GM23338 (cell line): Measurements from ENCODE around the gene ZNF578. TPM values are rescaled to one million over a fixed set of nuclear protein-coding genes. Genes with fewer than 3 reads are reported as not detected.

ENCODE experiments used
- ATAC-seq: fragments of 200-7000 bp; cut with Tn5 transposase; 3 replicates; pipeline ENCODE4 v1.9.1; 2020
- DNase-seq: peaks from one replicate; pipeline ENCODE4 v3.0.0-alpha.2; 2015; ENCODE audit warnings: low spot score
- H2AFZ ChIP-seq: fragments of 200-600 bp; sonication (generic); 2 replicates; pipeline ENCODE4 v1.8.0; 2016; ENCODE audit warnings: antibody characterized with exemption, mild to moderate bottlenecking, moderate library complexity
- H3F3A ChIP-seq: fragments of 200-600 bp; sonication (generic); replicated peaks from 2 replicates; pipeline ENCODE4 v1.8.0; 2017; ENCODE audit warnings: antibody characterized with exemption, mixed run types, low read depth
- H3K27ac ChIP-seq: fragments of 200-600 bp; sonication (generic); 2 replicates; pipeline ENCODE4 v1.6.1; 2016; ENCODE audit warnings: low read depth
- H3K27me3 ChIP-seq: fragments of 200-600 bp; sonication (generic); 2 replicates; pipeline ENCODE4 v1.8.0; 2016; ENCODE audit warnings: mild to moderate bottlenecking, mixed run types, moderate library complexity; ENCODE audit not compliant: insufficient read depth
- H3K36me3 ChIP-seq: fragments of 200-600 bp; sonication (generic); 2 replicates; pipeline ENCODE4 v1.8.0; 2016; ENCODE audit warnings: mild to moderate bottlenecking; ENCODE audit not compliant: insufficient read depth
- H3K4me1 ChIP-seq: fragments of 200-600 bp; sonication (generic); 2 replicates; pipeline ENCODE4 v1.8.0; 2016; ENCODE audit warnings: mild to moderate bottlenecking, moderate library complexity; ENCODE audit not compliant: insufficient read depth
- H3K4me2 ChIP-seq: fragments of 200-600 bp; sonication (generic); 2 replicates; pipeline ENCODE4 v1.7.1; 2017; ENCODE audit warnings: mixed run types
- H3K4me3 ChIP-seq: fragments of 200-600 bp; sonication (generic); 2 replicates; pipeline ENCODE4 v1.6.1; 2016; ENCODE audit warnings: mixed run types
- H3K79me2 ChIP-seq: fragments of 200-600 bp; sonication (generic); replicated peaks from 2 replicates; pipeline ENCODE4 v1.8.0; 2017; ENCODE audit warnings: mild to moderate bottlenecking; ENCODE audit not compliant: insufficient read depth
- H3K9me2 ChIP-seq: fragments of 200-600 bp; sonication (generic); 2 replicates; pipeline ENCODE4 v1.8.0; 2017; ENCODE audit not compliant: insufficient read depth
- H4K20me1 ChIP-seq: fragments of 200-600 bp; sonication (generic); replicated peaks from 2 replicates; pipeline ENCODE4 v1.8.0; 2017; ENCODE audit warnings: mild to moderate bottlenecking; ENCODE audit not compliant: insufficient read depth
- H3K27ac Mint-ChIP-seq: 2 replicates; pipeline ENCODE4 v1.8.0; 2020; ENCODE audit warnings: inconsistent platforms, mild to moderate bottlenecking, moderate library complexity, mixed read lengths
- H3K27me3 Mint-ChIP-seq: 3 replicates; pipeline ENCODE4 v1.8.0; 2022; ENCODE audit warnings: low read depth, mild to moderate bottlenecking, moderate library complexity, mixed read lengths, inconsistent platforms; ENCODE audit not compliant: insufficient read depth, poor library complexity
- H3K36me3 Mint-ChIP-seq: 3 replicates; pipeline ENCODE4 v1.8.0; 2021; ENCODE audit warnings: low read depth, mild to moderate bottlenecking, inconsistent platforms, moderate library complexity, mixed read lengths
- H3K4me1 Mint-ChIP-seq: 3 replicates; pipeline ENCODE4 v1.8.0; 2020; ENCODE audit warnings: mild to moderate bottlenecking, inconsistent platforms, mixed read lengths
- H3K4me3 Mint-ChIP-seq: 3 replicates; pipeline ENCODE4 v1.8.0; 2021; ENCODE audit warnings: moderate library complexity, mild to moderate bottlenecking, inconsistent platforms, mixed read lengths
- H3K9me3 Mint-ChIP-seq: 3 replicates; pipeline ENCODE4 v1.8.0; 2020; ENCODE audit warnings: moderate library complexity, mild to moderate bottlenecking, inconsistent platforms, mixed read lengths
- CTCF ChIP-seq, 2 experiments: fragments of 200-600 bp in 1 of 2; sonication (generic) in 1 of 2; conservative IDR thresholded peaks; 2 replicates each; pipeline versions ENCODE4 v1.5.1 to v1.6.1; 2016 to 2017; ENCODE audit warnings: antibody characterized with exemption in 2 of 2, low read depth in 2 of 2, mild to moderate bottlenecking in 2 of 2, moderate library complexity in 1 of 2
- EZH2phosphoT487 ChIP-seq: fragments of 200-600 bp; sonication (generic); IDR thresholded peaks from one replicate; pipeline ENCODE4 v1.8.1; 2018; ENCODE audit warnings: antibody characterized with exemption; ENCODE audit not compliant: unreplicated experiment
- NANOG ChIP-seq: IDR thresholded peaks from 2 replicates; pipeline ENCODE4 v1.6.1; 2016; ENCODE audit warnings: antibody characterized with exemption, borderline replicate concordance
- STAT1 ChIP-seq: IDR thresholded peaks from one replicate; pipeline ENCODE4 v1.6.1; 2016; ENCODE audit warnings: antibody characterized with exemption; ENCODE audit not compliant: unreplicated experiment
- polyA plus RNA-seq: library from polyadenylated mRNA; unstranded; fragments of >200 nt; fragmentation: Nextera tagmentation; extraction: Ambion mirVana; gene quantifications from 2 replicates; pipeline ENCODE4 v1.2.1, GENCODE V29; 2016
- total RNA-seq: library from RNA; depleted of rRNA; stranded (reverse); fragments of >200 nt; shearing (Covaris generic); gene quantifications from 2 replicates; pipeline ENCODE4 v1.2.3, GENCODE V29; 2014
- TF ChIP-seq, protein P1 (sequence below): fragments of 250-450 bp; sonication (Bioruptor Pico); IDR thresholded peaks from 2 replicates; pipeline ENCODE4 v1.5.0; 2020; ENCODE audit warnings: mild to moderate bottlenecking, moderate library complexity
- TF ChIP-seq, protein P2 (sequence below): IDR thresholded peaks from 2 replicates; pipeline ENCODE4 v1.6.1; 2016; ENCODE audit warnings: antibody characterized with exemption

ZNF578 gene
- total and polyA plus RNA-seq, 2 experiments from 2014 or later, result 4.1 to 23.9 TPM

DNA sequence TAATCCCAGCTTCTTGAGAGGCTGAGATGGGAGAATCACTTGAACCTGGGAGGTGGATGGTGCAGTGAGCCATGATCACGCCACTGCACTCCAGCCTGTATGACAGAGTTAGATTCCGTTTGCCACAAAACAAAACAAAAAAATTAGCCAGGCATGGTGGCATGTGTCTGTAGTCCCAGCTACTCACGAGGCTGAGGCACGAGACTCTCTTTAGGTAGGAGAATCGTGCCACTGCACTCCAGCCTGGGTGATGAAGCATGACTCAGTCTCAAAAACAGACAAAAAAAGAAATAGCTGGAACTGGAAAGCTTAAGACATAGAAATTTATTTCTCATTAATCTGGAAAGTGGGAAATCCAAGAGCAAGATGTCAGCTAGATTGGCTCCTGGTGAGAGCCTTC is 53.9 kb downstream of the ZNF578 start:
- H2AFZ ChIP-seq, result no peak overlapping the region
- no peaks in the 10 kb centered on the region for H3K4me1 Mint-ChIP-seq
- no peaks in the 10 kb centered on the region for H3K4me1 ChIP-seq
- H3K27ac ChIP-seq, result no peak overlapping the region
- TF ChIP-seq EZH2phosphoT487, result no peak
- no peak for TF ChIP-seq CTCF (conservative IDR thresholded peaks at IDR 0.05; ENCODE audit: low read depth in 2 of 2)
- TF ChIP-seq, protein P1, sequence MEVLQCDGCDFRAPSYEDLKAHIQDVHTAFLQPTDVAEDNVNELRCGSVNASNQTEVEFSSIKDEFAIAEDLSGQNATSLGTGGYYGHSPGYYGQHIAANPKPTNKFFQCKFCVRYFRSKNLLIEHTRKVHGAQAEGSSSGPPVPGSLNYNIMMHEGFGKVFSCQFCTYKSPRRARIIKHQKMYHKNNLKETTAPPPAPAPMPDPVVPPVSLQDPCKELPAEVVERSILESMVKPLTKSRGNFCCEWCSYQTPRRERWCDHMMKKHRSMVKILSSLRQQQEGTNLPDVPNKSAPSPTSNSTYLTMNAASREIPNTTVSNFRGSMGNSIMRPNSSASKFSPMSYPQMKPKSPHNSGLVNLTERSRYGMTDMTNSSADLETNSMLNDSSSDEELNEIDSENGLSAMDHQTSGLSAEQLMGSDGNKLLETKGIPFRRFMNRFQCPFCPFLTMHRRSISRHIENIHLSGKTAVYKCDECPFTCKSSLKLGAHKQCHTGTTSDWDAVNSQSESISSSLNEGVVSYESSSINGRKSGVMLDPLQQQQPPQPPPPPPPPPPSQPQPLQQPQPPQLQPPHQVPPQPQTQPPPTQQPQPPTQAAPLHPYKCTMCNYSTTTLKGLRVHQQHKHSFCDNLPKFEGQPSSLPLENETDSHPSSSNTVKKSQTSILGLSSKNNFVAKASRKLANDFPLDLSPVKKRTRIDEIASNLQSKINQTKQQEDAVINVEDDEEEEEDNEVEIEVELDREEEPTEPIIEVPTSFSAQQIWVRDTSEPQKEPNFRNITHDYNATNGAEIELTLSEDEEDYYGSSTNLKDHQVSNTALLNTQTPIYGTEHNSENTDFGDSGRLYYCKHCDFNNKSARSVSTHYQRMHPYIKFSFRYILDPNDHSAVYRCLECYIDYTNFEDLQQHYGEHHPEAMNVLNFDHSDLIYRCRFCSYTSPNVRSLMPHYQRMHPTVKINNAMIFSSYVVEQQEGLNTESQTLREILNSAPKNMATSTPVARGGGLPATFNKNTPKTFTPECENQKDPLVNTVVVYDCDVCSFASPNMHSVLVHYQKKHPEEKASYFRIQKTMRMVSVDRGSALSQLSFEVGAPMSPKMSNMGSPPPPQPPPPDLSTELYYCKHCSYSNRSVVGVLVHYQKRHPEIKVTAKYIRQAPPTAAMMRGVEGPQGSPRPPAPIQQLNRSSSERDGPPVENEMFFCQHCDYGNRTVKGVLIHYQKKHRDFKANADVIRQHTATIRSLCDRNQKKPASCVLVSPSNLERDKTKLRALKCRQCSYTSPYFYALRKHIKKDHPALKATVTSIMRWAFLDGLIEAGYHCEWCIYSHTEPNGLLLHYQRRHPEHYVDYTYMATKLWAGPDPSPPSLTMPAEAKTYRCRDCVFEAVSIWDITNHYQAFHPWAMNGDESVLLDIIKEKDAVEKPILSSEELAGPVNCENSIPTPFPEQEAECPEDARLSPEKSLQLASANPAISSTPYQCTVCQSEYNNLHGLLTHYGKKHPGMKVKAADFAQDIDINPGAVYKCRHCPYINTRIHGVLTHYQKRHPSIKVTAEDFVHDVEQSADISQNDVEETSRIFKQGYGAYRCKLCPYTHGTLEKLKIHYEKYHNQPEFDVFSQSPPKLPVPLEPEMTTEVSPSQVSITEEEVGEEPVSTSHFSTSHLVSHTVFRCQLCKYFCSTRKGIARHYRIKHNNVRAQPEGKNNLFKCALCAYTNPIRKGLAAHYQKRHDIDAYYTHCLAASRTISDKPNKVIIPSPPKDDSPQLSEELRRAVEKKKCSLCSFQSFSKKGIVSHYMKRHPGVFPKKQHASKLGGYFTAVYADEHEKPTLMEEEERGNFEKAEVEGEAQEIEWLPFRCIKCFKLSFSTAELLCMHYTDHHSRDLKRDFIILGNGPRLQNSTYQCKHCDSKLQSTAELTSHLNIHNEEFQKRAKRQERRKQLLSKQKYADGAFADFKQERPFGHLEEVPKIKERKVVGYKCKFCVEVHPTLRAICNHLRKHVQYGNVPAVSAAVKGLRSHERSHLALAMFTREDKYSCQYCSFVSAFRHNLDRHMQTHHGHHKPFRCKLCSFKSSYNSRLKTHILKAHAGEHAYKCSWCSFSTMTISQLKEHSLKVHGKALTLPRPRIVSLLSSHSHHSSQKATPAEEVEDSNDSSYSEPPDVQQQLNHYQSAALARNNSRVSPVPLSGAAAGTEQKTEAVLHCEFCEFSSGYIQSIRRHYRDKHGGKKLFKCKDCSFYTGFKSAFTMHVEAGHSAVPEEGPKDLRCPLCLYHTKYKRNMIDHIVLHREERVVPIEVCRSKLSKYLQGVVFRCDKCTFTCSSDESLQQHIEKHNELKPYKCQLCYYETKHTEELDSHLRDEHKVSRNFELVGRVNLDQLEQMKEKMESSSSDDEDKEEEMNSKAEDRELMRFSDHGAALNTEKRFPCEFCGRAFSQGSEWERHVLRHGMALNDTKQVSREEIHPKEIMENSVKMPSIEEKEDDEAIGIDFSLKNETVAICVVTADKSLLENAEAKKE, result no peak
- TF ChIP-seq NANOG, result no peak
- TF ChIP-seq, protein P2, sequence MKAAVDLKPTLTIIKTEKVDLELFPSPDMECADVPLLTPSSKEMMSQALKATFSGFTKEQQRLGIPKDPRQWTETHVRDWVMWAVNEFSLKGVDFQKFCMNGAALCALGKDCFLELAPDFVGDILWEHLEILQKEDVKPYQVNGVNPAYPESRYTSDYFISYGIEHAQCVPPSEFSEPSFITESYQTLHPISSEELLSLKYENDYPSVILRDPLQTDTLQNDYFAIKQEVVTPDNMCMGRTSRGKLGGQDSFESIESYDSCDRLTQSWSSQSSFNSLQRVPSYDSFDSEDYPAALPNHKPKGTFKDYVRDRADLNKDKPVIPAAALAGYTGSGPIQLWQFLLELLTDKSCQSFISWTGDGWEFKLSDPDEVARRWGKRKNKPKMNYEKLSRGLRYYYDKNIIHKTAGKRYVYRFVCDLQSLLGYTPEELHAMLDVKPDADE, result no peak
- TF ChIP-seq STAT1, result no peak
- no peak for ATAC-seq
- no peaks in the 10 kb centered on the region for H3F3A ChIP-seq
- no peak overlapping the region for H3K4me2 ChIP-seq
- H3K9me2 ChIP-seq, result no peaks in the 10 kb centered on the region
- H3K27me3 ChIP-seq, result peaks cover 9% of the 10 kb centered on the region
- peaks cover 19% of the 10 kb centered on the region for H3K27me3 Mint-ChIP-seq
- H3K36me3 Mint-ChIP-seq, result peaks cover 17% of the 10 kb centered on the region; the same call in 2 of the 3 replicates
- H3K4me3 Mint-ChIP-seq, result no peak overlapping the region
- peaks cover 17% of the 10 kb centered on the region for H4K20me1 ChIP-seq
- no peaks in the 10 kb centered on the region for H3K79me2 ChIP-seq
- no peak overlapping the region for H3K27ac Mint-ChIP-seq
- no peak for DNase-seq
- no peak overlapping the region for H3K4me3 ChIP-seq
- H3K36me3 ChIP-seq, result peaks cover 21% of the 10 kb centered on the region; the same call in 1 of the 2 replicates
- H3K9me3 Mint-ChIP-seq, result peaks cover 4% of the 10 kb centered on the region; the same call in 2 of the 3 replicates
